ENCODE measurements around the gene PRKG1.

The PRKG1 gene

GRCh38 chr10:52346394-52347326 is 1272.4 kb downstream of the PRKG1 start:
- no CpG with 5 or more reads among the region's 27 CpGs for WGBS (ENCODE audit: insufficient coverage, insufficient read length)
- no peak for DNase-seq (ENCODE audit: low read depth, low spot score)
- peaks cover 3% of the 10 kb centered on the region; the same call in 1 of the 2 replicates for H3K9me3 ChIP-seq (ENCODE audit: control insufficient read depth, insufficient read depth, low read length)
- peaks cover 4% of the 10 kb centered on the region; the same call in 1 of the 2 replicates for H3K36me3 ChIP-seq (ENCODE audit: control insufficient read depth, insufficient read depth, low read length)
- no peak overlapping the region for H3K4me3 ChIP-seq (ENCODE audit: low read length)
- no peaks in the 10 kb centered on the region for H3K27me3 ChIP-seq (ENCODE audit: control insufficient read depth, insufficient read depth, low read length)
- no peak overlapping the region for H3K27ac ChIP-seq (ENCODE audit: low read length)
- H3K4me1 ChIP-seq (ENCODE audit: control insufficient read depth, insufficient read depth, low read length): no peaks in the 10 kb centered on the region

DNA sequence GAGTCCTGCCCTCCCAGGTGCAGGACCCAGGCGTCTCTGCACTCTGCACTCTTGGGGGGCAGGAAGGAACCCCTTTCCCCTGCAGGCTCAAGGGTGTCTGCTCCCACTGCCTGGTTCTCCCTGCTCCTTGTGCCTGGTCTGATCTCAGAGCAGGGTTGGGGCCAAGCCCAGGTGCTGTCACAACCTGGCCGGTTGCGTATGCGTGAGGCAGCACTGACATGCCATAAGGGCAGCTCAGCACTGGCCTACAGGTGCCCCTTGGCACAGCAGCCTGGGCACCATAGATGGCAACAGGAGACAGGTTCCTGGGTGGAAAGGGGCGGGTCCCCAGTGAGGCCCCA is 1273.0 kb downstream of the PRKG1 start:
- H3K36me3 ChIP-seq (ENCODE audit: control insufficient read depth, insufficient read depth, low read length): peaks cover 4% of the 10 kb centered on the region; the same call in 1 of the 2 replicates
- no CpG with 5 or more reads among the region's 5 CpGs for WGBS (ENCODE audit: insufficient coverage, insufficient read length)
- no peak overlapping the region for H3K27ac ChIP-seq (ENCODE audit: low read length)
- no peaks in the 10 kb centered on the region for H3K4me1 ChIP-seq (ENCODE audit: control insufficient read depth, insufficient read depth, low read length)
- no peaks in the 10 kb centered on the region for H3K27me3 ChIP-seq (ENCODE audit: control insufficient read depth, insufficient read depth, low read length)
- H3K4me3 ChIP-seq (ENCODE audit: low read length): no peak overlapping the region
- peaks cover 3% of the 10 kb centered on the region; the same call in 1 of the 2 replicates for H3K9me3 ChIP-seq (ENCODE audit: control insufficient read depth, insufficient read depth, low read length)
- no peak for DNase-seq (ENCODE audit: low read depth, low spot score)
